ENCODE data around the gene BATF. TPM values are rescaled to one million over a fixed set of nuclear protein-coding genes. Genes with fewer than 3 reads are reported as not detected.

BATF gene
- total RNA-seq, 1 donor from 2014 or later: 4.9 TPM

- no peak overlapping the region for H3K4me3 ChIP-seq
- ATAC-seq (peak; percentile 86), DNase-seq (no peak)
- intact Hi-C loops (cut with DNase I): no loop called here
- TF ChIP-seq, protein P1, sequence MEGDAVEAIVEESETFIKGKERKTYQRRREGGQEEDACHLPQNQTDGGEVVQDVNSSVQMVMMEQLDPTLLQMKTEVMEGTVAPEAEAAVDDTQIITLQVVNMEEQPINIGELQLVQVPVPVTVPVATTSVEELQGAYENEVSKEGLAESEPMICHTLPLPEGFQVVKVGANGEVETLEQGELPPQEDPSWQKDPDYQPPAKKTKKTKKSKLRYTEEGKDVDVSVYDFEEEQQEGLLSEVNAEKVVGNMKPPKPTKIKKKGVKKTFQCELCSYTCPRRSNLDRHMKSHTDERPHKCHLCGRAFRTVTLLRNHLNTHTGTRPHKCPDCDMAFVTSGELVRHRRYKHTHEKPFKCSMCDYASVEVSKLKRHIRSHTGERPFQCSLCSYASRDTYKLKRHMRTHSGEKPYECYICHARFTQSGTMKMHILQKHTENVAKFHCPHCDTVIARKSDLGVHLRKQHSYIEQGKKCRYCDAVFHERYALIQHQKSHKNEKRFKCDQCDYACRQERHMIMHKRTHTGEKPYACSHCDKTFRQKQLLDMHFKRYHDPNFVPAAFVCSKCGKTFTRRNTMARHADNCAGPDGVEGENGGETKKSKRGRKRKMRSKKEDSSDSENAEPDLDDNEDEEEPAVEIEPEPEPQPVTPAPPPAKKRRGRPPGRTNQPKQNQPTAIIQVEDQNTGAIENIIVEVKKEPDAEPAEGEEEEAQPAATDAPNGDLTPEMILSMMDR (IDR thresholded peaks at IDR 0.05): no peak
- no peak overlapping the region for H3K27ac ChIP-seq
- H3K27me3 ChIP-seq: no peaks in the 10 kb centered on the region
- no peaks in the 10 kb centered on the region for H3K9me3 ChIP-seq
- peaks cover 3% of the 10 kb centered on the region for H3K4me1 ChIP-seq
- H3K36me3 ChIP-seq: no peaks in the 10 kb centered on the region
These were observed 67.7 kb downstream of the BATF start for GRCh38 chr14:75589931-75590330.

GRCh38 chr14:75591331-75591946 lies 69.2 kb downstream of the BATF start:
- Histone ChIP-seq H3K9me3 (no peaks in the 10 kb centered on the region), H3K4me1 (peaks cover 3% of the 10 kb centered on the region), H3K27ac (no peak overlapping the region), H3K27me3 (no peaks in the 10 kb centered on the region), H3K4me3 (no peak overlapping the region), H3K36me3 (no peaks in the 10 kb centered on the region)
- DNase-seq (no peak), ATAC-seq (no peak)
- intact Hi-C loops (cut with DNase I): no loop called here
- TF ChIP-seq, protein P1 (IDR thresholded peaks at IDR 0.05): no peak

GRCh38 chr14:75591987-75592575 lies 69.8 kb downstream of the BATF start:
- intact Hi-C loops (cut with DNase I): no loop called here
- no peak for DNase-seq
- no peaks in the 10 kb centered on the region for H3K9me3 ChIP-seq
- no peaks in the 10 kb centered on the region for H3K27me3 ChIP-seq
- H3K4me3 ChIP-seq: no peak overlapping the region
- TF ChIP-seq, protein P1 (IDR thresholded peaks at IDR 0.05): no peak
- H3K27ac ChIP-seq: no peak overlapping the region
- H3K4me1 ChIP-seq: peaks cover 3% of the 10 kb centered on the region
- no peak for ATAC-seq
- no peaks in the 10 kb centered on the region for H3K36me3 ChIP-seq

- ATAC-seq: no peak
- Histone ChIP-seq H3K4me3 (no peak overlapping the region), H3K36me3 (no peaks in the 10 kb centered on the region), H3K9me3 (no peaks in the 10 kb centered on the region), H3K27me3 (no peaks in the 10 kb centered on the region), H3K4me1 (peaks cover 3% of the 10 kb centered on the region), H3K27ac (no peak overlapping the region)
- TF ChIP-seq, protein P1 (IDR thresholded peaks at IDR 0.05): no peak
- intact Hi-C loops (cut with DNase I): no loop called here
- no peak for DNase-seq
These were observed 73.0 kb downstream of the BATF start for GRCh38 chr14:75595226-75595625.

Other genes with a start within 250 kb of the BATF start
- 204 TPM for gene FOS, start 243.6 kb upstream of the BATF start, total RNA-seq
- 58.0 TPM for gene JDP2, start 94.4 kb upstream of the BATF start, total RNA-seq
- gene FLVCR2, start 56.2 kb downstream of the BATF start, total RNA-seq: 28.6 TPM
- 36.1 TPM for gene ERG28, start 138.4 kb downstream of the BATF start, total RNA-seq
- gene TTLL5, start 138.8 kb downstream of the BATF start, total RNA-seq: 26.0 TPM

All from upper lobe of right lung (tissue), 1 donor.